GM19397 (cell line): ENCODE data around the gene MMP14.
"Not testable (repeated sequence)": the region's sequence is repeated elsewhere in the genome, so short reads cannot be mapped to it uniquely, and the experiment has no call there.

Experiments used
- ATAC-seq: cut with Tn5 transposase; IDR thresholded peaks from one replicate; pipeline ENCODE4 v1.9.1; 2021; ENCODE audit warnings: mild to moderate bottlenecking, moderate library complexity; ENCODE audit not compliant: unreplicated experiment

MMP14 gene

DNA sequence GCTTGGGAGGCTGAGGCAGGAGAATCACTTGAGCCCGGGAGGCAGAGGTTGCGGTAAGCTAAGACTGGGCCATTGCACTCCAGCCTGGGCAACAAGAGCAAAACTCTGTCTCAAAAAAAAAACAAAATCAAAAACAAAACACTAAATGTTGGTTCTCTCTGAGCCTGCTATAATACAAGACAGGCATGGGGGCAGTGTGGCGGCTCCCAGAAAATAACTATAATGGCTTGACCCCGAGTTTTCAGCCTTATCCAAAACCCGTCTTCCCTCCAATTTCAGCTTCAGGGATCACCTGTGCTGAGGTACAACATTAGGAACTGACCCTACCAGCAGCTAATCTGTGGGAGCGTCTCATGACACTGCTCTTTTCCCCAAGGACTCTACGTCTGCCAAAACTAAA, 22.0 kb upstream of the MMP14 start:
- ATAC-seq: no peak

DNA sequence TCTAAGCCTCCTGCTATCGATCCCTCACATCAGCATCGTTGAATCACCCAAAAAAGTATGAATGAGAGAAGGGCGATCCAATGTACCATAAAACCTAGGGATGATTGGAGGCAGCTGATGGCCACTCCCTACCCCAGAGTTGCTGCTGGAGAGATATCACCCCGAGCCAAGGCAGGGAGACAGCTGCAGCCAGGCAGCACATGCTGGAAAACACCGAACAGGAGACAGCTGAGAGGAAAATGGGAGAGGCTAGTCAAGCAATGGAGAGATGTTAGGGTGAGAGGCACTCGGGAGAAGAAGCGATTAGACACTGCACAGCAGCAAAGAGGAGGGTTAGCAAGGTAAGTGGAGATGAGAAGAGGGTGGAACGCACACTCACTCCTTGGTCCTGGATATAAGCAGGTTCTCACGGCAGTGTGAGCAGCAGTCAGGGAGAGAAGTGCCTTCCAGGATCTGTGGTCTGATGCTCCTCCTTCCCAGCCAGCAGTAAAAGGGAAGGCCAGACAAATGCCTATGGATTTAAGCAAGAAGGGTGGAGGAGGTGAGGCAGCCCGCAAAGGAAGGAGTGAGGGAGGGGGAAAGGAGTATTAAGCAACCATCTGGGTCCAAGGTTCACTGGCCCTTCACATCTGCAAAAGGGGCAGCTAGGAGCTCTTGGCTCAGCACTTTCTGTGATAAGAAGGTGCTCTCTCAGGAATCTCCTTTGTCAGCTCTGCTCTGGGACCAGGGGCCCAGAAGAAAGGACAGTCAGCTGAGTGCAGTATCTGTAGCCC, 21.3 kb upstream of the MMP14 start, which contains the start of gene SLC7A7:
SLC7A7 (minus strand) TSS at position 495 of the 773 bp plus-strand sequence. CDS start 2,037 bp downstream, outside the sequence.
- no peak for ATAC-seq

DNA sequence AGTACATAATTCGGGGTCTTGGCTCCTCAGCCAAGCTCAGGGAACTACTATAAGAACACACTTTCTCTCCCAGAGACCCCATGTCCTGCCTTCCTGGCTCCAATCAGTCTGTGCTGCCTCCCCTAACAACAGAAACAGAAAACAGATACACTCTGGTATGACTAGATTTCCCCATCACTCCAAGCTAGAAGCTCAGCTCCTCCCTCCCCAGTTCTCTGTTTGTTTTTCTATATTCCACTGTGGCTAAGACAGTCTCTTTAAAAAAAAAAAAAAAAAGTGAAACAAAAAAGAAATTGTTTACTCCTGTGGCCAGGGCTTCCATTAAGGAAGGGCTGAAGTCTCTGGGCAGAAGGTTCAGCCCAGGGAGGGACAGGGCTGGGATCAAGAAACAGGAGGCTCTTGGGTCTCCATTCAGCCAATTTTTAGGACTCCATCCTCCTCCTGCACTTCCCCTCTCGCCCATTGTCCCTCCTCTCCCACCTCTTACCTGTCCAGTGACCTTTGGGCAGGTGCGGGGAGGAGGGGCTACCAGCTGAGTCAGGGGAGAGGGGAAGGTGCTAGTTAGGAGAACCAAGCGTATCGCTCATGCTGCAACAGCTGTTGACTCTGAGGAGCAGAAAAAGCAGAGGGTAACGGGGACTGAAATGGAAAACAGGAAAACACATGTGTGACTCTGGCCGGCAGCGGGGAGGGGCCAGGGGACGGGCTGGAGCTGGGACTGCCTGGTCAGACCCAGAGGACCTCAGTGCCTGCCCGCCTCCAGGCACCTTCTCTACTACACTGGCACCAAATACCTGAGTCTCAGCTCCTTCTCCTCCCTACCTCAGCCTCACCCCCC, 17.0 kb upstream of the MMP14 start:
- no peak for ATAC-seq

DNA sequence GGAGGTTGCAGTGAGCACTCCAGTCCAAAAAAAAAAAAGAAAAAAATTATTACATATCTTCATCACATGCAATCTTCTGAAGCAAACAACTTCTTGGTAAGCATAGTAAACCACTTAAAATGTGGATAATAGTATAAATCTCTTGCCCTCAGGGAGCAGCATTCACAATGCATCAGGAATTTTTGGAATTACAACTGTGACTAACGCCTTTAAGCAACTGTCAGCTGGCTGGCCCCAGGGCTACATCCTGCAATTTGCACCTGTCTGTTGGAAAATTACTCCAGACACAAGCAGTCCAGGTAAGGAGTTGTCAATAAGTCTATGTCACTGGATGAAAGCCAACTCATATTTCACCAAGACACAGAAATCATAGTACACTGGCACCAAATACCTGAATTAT, 15.7 kb upstream of the MMP14 start:
- ATAC-seq: no peak

DNA sequence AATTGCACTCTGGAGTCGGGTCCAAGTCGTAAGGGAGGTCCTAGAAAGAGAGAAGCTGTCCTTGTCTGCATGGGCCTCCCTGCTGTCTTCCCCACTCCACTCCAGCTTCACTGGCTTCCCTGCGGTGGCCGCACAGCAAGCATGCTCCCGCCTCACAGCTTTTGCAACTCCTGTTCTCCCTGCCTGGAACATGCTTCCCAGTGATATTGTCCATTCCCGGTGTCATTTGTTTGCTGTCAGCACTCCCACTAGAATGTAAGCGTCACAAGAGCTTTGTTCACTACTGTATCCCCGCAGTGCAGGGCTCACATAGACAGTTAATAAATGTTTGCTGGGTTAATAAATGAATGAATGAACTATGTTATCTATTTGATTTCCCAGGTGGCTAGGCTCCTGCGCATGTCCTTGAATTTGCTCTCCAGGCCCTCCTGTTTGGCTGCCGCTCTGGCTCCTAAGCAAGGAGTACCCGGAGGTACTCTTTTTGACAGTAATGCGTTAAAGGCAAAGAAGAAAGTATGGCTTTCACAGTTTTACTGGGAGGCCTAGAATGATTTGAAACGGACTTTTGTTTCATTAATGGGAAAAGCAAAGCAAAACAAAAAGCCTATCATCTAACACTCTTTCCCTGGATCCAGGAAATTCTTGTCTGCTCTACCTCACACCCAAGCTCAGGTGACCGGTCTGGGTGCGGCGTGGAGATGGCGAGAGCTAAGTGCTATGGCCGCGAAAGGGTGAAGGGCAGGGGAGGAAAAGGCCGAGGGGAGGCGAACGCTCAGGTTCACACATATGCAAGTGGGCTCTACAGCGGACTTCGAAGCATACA, 15.0 kb upstream of the MMP14 start:
- no peak for ATAC-seq

DNA sequence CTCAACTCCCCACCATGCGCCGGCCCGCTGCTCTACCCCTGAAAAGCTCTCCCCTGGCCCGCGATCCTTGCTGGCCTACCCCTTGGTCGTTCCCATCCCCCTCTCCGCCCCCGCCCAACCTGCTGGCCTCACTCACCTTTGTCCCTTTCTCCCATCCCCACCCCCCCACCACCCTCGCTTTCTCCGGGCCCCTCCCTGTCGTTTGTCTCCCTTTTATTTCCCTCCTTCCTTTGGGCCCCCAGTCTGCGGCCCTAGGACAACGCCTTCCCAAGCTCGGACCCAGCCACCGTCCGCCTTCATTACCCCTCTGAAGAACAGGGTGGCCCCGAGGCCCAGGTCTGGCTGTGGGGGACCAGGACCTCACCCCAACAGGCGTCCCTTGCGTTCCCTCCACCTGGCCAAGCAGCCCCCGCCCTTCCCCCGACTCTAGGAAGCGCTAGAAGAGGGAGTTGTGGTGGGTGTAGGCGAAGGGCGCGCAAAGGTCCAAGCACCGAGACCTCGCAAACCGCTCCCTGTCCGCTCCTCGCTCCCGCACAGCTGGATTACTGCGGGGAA, 14.3 kb upstream of the MMP14 start:
- no peak for ATAC-seq

DNA sequence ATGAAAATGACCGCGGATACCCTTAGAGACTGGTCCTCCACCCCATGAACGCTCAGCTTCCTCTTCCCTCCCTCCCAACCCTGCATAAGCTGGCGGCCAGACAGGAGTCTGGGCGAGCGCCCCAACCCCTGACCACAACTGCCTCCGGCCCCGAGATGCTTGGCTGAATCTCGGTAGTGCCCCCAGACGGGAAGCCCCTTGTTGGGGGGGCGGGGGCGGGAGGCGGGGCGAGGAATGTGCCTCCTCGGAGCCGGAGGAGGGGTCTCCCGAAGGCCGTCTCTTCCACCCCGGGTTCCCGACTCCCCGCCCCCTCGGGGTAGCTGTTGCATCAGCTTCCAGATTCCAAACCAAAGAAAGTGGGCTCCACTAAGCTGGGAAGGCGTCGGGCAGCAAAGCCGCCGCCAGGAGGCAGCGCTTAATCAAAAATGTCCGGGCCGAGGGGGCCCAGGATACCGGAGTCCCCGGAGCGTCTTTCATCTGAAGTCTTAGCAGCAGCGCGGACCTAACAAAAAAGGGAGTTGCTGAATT, 13.8 kb upstream of the MMP14 start:
- peak; percentile 39 for ATAC-seq

DNA sequence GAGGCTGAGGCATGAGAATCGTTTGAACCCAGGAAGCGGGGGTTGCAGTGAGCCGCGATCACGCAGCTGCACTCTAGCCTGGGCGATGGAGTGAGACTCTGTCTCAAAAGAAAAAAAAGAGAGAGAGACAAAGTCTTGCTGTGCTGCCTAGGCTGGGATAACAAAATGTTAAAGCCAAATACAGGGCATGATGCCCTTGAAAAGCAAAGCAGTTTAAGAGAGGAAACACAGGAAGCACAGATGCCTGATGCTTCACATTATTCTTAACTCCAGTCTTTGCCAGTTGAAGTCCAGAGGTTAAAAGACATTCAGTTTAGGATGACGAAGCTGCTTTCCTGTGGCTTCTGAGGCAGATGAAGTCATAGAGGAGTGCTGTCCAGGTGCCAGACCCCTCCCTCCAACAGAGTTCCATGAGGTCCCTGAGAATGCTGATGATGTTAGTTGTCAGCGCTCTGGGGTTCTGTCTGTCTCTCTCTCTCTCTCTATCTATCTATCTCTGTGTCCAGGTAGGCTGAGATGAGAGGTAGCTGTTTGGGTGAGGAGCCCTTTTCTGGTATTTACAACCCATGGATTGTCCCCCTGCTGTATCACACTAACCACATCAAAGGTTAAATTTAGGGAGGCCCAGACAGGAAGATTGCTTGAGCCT, 11.6 kb upstream of the MMP14 start:
- ATAC-seq: no peak

DNA sequence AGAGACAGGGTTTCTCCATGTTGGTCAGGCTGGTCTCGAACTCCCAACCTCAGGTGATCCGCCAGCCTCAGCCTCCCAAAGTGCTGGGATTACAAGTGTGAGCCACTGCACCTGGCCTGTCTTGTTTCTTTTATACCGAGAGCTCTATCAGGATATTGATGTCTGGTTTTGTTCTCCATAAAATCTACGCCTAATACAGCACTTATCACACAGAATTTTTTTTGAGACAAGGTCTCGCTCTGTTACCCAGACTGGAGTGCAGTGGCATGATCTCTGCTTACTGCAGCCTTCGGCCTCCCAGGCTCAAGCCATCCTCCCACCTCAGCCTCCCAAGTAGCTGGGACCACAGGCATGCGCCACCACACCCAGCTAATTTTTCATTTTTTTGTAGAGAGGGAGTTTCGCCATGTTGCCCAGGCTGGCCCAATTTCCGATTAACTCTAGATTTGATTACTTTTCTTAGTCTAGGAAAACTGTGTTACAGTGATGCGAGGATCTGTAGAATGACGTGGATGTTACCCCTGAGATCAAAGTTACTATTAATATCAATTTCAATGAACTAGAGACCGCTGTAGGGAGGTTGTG, 7.2 kb upstream of the MMP14 start:
- not testable (repeated sequence) for ATAC-seq

DNA sequence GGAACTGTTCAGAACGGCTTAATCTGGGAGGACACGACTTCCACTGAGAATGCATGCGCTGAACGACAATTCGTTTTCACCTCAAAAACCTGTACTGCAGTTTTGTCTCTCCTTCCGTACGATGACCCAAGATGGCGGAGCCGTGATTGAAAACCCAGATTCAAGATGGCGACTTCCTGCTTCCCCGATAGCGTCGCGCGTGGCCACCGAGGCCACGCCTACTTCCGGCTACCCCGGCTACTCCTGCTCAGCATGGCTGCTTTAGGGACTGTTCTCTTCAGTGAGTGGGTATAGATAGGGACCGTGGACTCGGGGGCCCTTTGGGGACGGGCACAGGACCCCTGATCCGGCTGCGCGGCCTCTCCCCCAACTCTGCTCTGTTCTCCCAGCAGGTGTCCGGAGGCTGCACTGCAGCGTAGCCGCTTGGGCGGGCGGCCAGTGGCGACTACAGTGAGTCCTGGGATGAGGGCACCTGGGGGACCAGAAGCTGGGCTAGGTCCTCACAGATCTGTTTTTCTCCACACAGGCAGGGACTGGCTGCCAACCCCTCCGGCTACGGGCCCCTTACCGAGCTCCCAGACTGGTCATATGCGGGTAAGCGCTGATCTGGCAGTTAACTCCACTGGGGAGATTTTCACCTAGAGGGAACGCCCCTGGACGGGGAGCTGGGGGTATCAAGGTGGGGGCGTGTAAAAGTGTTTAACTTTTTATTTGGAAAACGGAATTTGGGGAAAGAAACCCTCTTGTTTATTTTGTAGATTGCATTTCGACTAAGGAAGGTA, 6.5 kb upstream of the MMP14 start, which contains the start of gene MRPL52:
MRPL52 (plus strand) TSS at position 227 of the 782 bp plus-strand sequence; CDS start at position 253, 26 bp downstream.
- ATAC-seq: peak; percentile 90

DNA sequence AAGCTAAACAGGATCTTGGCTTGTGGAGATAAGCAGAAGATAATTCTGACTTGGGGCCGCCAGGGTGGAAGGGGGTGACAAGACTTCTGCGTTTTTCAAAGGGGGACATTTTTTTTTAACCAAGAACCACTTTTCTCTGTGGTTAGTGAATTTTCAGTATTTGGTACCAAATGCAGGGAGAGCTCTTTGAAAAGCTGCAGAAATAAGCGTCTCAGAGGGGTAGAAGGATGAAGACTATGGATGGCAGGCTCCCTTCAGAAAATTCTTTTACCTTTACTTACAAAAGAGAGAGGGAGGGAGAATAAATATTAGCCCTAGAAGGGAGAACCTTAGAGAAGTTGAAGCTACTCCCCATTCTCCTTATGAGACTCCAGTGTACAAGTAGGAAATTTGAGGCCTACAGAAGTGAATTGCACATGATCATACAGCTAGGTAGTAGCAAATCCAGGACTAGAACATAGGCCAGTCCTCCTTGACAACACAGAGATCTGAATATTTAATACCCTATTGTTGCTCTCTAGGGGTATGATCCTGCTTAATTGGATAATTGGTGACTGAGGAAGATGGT, 5.9 kb upstream of the MMP14 start:
- ATAC-seq: no peak

DNA sequence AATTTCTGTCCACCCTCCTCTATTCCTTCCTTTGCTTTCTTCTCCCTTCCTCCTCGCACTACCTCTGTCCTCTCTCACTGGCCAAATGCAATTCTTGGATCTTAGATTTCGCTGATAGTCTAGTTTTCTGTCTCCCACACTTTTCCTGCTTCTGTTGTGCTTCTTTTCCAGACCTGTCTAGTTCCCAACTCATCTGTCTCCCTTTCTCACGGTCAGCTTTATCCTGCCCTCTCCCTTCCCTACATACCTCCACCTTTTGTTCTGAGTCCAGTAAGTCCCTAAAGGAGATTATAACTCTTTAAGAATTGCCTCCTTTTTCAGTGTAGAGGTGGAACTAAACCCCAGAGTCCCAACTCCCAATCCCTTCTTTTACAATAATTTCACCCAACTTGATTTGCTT, 880 bp upstream of the MMP14 start:
- no peak for ATAC-seq

DNA sequence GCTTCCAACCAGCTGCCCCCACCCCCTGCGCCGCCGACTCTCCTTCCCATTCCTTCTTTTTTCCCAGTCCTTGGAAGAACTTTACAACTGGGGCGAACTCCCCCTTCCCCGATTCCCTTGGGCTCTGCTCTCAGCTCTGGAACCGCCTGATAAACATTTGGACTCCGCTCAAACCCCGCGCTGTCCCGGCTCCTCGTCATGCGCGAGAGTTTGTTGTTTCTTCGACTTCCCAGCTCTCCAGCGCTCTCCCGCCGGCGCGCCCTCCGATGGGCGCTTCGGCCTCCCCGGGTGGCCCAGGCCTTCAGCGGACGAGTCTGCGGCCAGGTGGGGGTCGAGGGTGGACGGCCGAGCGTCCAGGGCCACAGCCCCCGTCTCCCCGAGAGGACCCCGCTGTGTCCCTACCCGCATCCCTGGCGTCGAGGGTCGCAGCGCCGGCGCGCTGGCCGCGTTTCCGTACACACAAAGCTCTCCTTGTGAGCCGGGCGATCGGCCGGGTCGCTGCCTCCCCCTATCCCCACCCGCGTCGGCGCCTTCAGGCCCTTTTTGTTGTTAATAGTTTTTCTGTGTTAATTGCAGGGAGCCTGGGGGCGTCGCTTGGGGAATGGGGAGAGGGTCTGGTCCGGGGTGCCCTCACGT, 847 bp downstream of the MMP14 start:
- no peak for ATAC-seq

DNA sequence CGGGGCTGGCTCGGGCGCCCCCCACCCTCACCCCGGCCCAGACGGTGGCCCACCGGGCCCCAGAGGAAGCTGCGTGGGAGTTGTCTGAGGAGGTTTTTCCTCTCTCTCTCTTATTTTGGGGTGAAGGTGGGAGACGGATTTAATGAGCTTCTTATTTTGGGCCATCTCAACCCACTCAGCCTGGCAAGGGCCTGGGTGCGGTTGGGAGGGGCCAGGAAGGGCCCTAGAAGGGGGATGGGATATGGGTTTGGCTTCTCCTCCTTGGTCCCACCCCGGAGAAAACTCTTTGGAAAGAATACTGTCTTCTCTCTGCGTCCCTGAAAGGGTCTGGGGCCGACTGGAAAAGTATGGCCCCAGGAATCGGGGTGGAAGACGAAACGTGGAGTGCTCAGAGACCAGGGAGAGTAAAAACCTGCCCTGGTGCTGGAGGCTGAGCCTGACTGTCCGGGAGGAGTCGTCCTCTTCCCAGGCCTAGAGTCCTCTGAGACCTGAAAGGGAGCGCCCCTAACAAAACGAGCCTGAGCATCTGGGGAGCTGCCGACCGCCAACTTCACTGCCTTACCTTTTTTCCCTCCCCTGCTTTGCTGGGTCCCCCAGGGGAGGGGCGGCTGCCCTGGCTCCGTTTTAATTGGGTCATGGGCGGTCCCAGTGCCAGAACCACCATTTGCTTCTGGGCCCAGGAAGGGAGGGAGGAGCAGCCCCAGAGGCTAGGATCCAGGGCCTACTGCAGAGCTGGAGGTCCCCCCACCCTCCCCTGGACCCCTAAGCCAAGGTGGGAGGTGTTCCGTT, 1.6 kb downstream of the MMP14 start:
- ATAC-seq: no peak

DNA sequence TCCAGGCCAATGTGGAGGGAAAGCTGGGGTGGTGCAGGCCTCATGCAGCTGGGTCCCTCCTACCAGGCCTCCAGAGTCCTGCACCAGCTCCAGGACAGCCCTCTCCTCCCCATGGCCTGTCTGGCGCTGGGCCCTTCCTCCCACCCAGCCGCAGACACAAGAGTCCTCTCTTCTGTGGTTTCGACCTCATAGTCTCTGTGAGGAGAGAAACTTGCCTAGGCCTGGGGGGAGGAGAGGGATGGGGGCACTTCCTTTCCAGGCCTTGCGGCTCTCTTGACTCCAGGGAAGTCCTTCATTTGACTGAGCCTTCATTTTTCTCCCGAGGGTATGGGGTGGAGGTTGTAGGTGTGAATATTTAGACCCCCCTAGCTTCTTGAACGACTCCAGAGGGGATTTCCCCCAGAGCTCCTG, 2.3 kb downstream of the MMP14 start:
- ATAC-seq: no peak

DNA sequence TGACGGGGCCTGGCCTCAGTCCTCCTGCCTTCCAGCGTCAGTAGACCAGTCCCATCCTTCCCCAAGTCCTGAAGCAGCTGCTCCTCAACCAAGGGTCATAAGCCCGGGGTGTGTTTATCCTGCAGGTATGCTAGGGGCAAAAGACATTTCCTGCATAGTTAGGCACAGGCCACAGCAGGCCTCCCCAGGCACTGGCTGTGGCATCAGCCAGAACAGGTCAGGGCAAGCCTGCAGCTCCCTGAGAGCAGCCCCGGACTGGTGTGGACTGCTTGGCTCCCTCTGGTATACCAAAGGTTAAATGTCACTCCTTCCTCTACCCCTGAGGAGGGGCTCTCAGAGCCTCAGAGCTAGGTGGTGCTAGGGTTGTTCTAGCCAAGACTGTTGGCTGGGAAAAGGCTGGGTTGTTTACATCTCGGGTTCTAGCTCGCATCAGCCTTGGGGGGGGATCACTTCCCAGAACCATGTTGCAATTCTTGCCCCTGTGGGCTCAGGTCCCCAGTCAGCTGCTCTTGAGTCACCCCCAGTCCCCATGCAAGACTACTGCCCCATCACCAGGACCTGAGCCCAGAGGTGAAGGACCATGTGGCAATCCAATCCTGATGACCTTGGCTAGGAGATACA, 2.9 kb downstream of the MMP14 start:
- no peak for ATAC-seq

DNA sequence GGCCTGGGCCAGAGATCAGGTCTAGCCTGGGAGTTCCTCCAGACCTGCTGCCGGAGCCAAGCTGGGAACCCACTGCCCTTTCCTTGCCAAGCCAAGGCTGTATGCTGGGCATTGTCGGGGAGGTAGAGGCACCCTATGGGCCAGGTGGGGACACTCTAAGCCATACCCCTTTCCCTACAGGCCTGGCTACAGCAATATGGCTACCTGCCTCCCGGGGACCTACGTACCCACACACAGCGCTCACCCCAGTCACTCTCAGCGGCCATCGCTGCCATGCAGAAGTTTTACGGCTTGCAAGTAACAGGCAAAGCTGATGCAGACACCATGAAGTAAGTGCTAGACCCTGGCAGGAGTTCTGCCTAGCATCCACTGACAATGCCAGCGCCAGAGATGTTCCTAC, 4.9 kb downstream of the MMP14 start:
- no peak for ATAC-seq
